Measurements from ENCODE around the gene CYP26C1.

The CYP26C1 gene

DNA sequence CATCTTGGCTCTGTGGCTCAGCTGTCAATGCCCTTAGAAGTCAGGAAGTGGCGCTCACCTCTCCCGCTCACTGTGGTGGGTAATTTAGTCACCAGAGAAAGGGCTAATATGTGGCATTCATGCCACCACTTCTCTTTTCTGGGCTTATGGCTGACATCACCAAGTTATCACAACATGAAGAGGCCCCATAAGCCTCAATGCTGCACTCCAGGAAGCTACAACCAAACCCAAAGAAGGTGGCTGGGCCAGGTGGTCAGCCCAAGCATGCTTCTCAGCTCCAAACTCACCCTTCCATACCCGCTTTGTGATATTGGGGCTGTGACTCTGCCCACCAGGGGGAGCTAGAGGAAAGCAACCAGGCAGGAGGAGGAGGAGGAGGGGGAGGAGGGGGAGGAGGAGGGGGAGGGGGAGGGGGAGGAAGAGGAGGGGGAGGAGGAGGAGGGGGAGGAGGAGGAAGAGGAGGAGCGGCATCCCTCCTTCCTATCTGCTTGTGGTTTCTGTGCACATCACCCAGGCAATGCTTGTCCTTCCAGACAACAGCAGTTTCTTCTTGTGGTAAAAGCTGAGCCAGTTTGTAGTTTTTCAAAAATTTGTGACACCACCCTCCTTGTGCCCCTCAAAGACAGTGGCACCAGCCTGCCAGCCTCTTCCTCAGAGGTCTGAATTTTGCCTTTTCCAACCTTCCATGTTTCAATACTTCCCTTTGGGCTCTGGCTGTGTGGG lies 55.2 kb downstream of the CYP26C1 start:
- DNase-seq (ENCODE audit: low spot score): peak; percentile 53
